OCI-LY3 (cell line): ENCODE measurements around the gene OR2T3.
"Not testable (repeated sequence)": the region's sequence is repeated elsewhere in the genome, so short reads cannot be mapped to it uniquely, and the experiment has no call there.

ENCODE experiments used
- CTCF ChIP-seq: fragments of 200-600, 300-600 bp; sonication (generic); IDR thresholded peaks from 2 replicates; pipeline ENCODE4 v1.5.1; 2014; ENCODE audit warnings: antibody characterized with exemption, low read length, low read depth
- EZH2phosphoT487 ChIP-seq: fragments of 200-600 bp; shearing (Covaris generic); IDR thresholded peaks from 2 replicates; pipeline ENCODE4 v1.6.1; 2018; ENCODE audit warnings: antibody characterized with exemption, mixed run types, low read depth

- TF ChIP-seq CTCF, EZH2phosphoT487: not testable (repeated sequence)
Observed at GRCh38 chr1:248445399-248445798, 27.8 kb upstream of the OR2T3 start, which contains the start of gene OR2T2.
